Astrocyte of the cerebellum (primary cell): Measurements from ENCODE around the gene FGF19.

ENCODE experiments used
- DNase-seq: peaks from one replicate; pipeline ENCODE4 v3.0.0-alpha.2; 2011; ENCODE audit warnings: low read depth
- H3K4me3 ChIP-seq: 2 replicates; pipeline ENCODE4 v1.5.1; 2011; ENCODE audit warnings: mild to moderate bottlenecking, low read depth, low read length, moderate library complexity
- CTCF ChIP-seq: IDR thresholded peaks from 2 replicates; pipeline ENCODE4 v1.5.1; 2012; ENCODE audit warnings: low read length, low read depth, moderate library complexity, mild to moderate bottlenecking; ENCODE audit errors: missing control alignments
- in situ Hi-C: cut with HindIII; loops from 2 replicates; pipeline ENCODE4 v1.10.0; 2017; ENCODE audit warnings: low sequenced_read_pairs

FGF19 gene

DNA sequence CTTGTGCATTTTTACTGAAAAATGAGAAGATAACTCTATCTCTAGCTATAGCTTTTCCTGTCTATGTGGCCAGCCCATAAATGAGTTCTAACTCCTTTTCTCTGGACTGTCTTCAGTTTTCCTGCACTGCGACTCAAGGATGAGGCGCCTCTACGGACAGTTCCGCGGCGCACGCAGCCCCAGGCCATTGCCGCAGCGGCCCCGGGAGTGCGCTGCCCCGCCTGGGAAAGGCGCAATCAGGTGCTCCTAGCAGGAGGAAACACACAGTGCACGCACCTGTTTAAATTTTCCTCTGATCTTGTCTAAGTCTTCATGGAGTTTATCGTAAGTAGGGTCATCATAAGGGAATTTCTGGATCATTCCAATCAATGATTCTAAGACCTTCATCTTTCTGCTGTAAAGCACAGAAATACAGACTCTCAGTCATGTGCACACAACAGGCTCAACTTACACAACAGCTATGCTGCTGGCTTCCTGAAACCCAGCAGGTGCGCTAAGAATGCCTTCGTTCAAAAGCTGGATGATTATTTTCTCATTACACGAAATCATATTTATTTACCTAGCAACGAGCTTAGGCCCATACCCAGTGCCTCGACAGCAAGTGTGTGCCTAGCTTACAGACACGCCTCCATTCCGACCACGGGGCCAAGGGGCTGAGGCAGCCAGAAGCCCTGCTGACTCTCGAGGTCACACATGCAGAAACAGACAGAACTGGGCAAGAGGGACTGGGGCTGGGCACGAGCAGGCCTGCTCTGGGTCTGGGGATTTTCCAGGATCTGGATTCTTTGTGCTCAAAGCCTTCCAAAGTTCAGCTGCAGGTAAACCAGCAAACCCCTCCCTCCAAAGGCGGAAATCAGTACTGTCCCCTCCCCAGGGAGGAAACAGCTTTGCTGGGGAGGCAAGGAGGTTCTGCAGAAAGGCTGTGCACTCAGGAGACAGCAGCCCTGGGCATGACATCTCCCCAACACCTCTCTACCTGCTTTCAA lies 35.9 kb downstream of the FGF19 start:
- TF ChIP-seq CTCF: no peak
- in situ Hi-C loops: no loop called here
- DNase-seq: no peak
- no peak overlapping the region for H3K4me3 ChIP-seq

DNA sequence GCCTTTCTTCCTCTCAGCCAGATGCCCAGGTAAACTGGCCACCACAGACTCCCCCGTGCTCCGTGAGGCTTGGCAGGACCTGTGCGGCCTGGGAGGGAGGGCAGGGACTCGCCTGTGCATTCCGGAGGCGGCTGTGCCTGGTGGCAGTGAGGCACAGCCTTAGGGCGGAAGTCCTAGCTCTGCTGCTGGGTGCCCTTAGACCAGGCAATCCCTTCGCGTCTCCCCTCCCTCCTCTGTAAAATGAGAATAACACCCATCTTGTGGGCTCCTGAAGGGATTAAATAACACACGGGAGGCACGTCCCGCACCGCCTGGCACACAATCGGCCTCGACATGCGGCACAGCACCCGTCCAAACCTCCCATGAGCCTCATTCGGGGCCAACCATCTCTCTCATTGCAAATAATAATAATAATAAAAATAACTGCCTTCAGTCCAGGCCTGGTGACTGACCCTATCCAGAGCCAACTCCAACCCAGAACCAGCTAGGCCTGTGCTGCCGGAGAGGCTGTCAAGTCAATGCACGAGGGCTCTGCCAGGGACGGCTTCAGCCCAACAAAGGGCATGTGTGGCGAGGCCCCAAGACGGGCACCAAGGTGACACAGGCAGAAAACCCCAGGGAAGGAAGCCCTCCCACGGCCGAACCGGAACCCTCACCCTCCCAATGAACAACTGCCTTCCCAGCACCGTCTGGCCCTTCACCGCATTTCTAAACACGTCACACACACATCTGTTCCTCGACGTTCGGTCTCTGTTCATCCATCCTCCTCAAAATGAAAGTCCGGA lies 36.9 kb downstream of the FGF19 start:
- H3K4me3 ChIP-seq: no peak overlapping the region
- DNase-seq: no peak
- TF ChIP-seq CTCF: no peak
- in situ Hi-C loops: no loop called here

GRCh38 chr11:69666261-69666660 lies 37.6 kb downstream of the FGF19 start:
- in situ Hi-C loops: no loop called here
- no peak for DNase-seq
- H3K4me3 ChIP-seq: no peak overlapping the region
- TF ChIP-seq CTCF: no peak

DNA sequence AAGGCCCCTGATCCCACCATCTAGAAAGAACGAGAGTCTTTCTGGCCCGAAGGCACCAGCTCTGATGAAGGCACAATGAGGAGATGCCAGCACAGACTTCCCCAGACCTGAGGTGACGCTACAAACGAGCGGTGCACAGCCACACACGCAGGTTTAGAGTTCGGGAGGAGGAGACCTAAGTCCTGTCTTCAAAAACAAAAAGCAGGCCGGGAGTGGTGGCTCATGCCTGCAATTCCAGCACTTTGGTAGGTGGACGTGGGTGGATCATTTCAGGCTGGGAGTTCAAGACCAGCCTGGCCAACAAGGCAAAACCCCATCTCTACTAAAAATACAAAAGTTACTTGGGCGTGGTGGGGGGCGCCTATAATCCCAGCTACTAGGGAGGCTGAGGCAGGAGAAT lies 38.2 kb downstream of the FGF19 start:
- no peak overlapping the region for H3K4me3 ChIP-seq
- no peak for DNase-seq
- in situ Hi-C loops: no loop called here
- no peak for TF ChIP-seq CTCF

- H3K4me3 ChIP-seq: no peak overlapping the region
- TF ChIP-seq CTCF: no peak
- in situ Hi-C loops: no loop called here
- no peak for DNase-seq
These were observed 38.9 kb downstream of the FGF19 start for GRCh38 chr11:69664901-69665300.

DNA sequence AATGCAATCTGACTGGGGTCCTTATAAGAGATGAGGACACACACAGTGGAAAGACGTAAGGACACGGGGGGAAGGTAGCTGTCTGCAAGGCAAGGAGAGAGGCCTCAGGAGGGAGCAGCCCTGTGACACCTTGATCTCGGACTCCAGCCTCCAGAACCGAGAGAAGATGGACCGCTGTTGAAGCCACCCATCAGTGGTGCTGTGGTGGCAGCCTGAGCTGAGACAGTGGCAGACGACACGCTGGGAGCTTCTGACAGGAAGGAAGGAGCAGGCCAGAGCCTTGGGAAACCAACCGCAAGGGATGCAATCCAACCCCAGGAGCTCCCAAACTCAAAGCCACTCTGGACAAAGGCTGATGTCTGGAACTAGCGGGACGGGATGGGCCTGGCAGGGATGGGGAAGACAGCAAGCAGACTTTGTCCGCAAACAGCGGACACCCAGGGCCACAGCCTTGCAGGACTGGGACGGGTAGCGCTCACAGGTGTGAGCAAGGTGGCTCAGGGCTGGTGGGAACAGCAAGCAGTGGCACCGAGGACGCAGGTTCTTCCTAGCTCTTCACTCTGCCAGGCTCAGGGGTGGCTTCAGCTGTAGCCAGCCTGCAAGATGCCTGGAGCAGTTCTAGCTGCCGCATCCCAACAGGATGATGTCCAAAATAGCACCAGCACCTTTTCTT lies 39.6 kb downstream of the FGF19 start:
- TF ChIP-seq CTCF: no peak
- H3K4me3 ChIP-seq: no peak overlapping the region
- in situ Hi-C loops: no loop called here
- DNase-seq: no peak
